Naive thymus-derived CD4-positive, alpha-beta T cell (primary cell): Measurements from ENCODE around the gene C13orf46. TPM values are rescaled to one million over a fixed set of nuclear protein-coding genes. Genes with fewer than 3 reads are reported as not detected.

Experiments used
- ATAC-seq: fragments of 150-1000 bp; cut with Tn5 transposase; 2 replicates; pipeline ENCODE4 v1.10.0; 2021; ENCODE audit warnings: mild to moderate bottlenecking, moderate library complexity
- CTCF ChIA-PET: fragments of 350-600 bp; sonication (Branson Sonifier 250); formaldehyde crosslinking; loops from one replicate; lab custom pipeline; 2021; ENCODE audit warnings: antibody characterized with exemption; lab: Charles Lee
- POLR2A ChIA-PET: fragments of 350-600 bp; sonication (Branson Sonifier 250); formaldehyde crosslinking; loops from one replicate; lab custom pipeline; 2021; ENCODE audit warnings: antibody characterized with exemption, inconsistent platforms; lab: Charles Lee
- DNase-seq, 9 donors: peaks; one replicate each; pipeline versions ENCODE4 v3.0.0 to v3.0.0-alpha.2; 2020 to 2022; ENCODE audit warnings: mixed read lengths in 1 of 9
- H3K27ac ChIP-seq: one replicate; pipeline ENCODE4 v1.7.0; 2013; ENCODE audit warnings: mild to moderate bottlenecking, low read depth, low read length, moderate library complexity
- H3K27me3 ChIP-seq, 2 donors: one replicate each; pipeline ENCODE4 v1.7.0; 2013; ENCODE audit warnings: low read length in 2 of 2, mild to moderate bottlenecking in 2 of 2, moderate library complexity in 2 of 2; ENCODE audit not compliant: control insufficient read depth in 2 of 2, insufficient read depth in 2 of 2
- H3K36me3 ChIP-seq, 3 experiments: 1 replicate in 2 of 3; 2 replicates in 1 of 3; pipeline ENCODE4 v1.7.0; 2013; ENCODE audit warnings: low read length in 3 of 3, mild to moderate bottlenecking in 3 of 3, moderate library complexity in 1 of 3; ENCODE audit not compliant: insufficient read depth in 3 of 3, control insufficient read depth in 2 of 3
- H3K4me1 ChIP-seq, 2 donors: one replicate each; pipeline ENCODE4 v1.7.0; 2013; ENCODE audit warnings: low read length in 2 of 2, mild to moderate bottlenecking in 2 of 2, moderate library complexity in 1 of 2; ENCODE audit not compliant: control insufficient read depth in 2 of 2, insufficient read depth in 2 of 2
- H3K4me3 ChIP-seq: 2 replicates; pipeline ENCODE4 v1.7.0; 2013; ENCODE audit warnings: mild to moderate bottlenecking, low read length
- H3K9me3 ChIP-seq, 3 experiments: 1 replicate in 2 of 3; 2 replicates in 1 of 3; pipeline ENCODE4 v1.7.0; 2013; ENCODE audit warnings: low read length in 3 of 3; ENCODE audit not compliant: control insufficient read depth in 2 of 3
- H3K27ac Mint-ChIP-seq, 9 donors: one replicate each; pipeline ENCODE4 v1.8.0; 2020 to 2022; ENCODE audit warnings: mixed read lengths in 9 of 9, mild to moderate bottlenecking in 8 of 9, moderate library complexity in 5 of 9, inconsistent platforms in 2 of 9
- H3K27me3 Mint-ChIP-seq, 5 donors: one replicate each; pipeline ENCODE4 v1.8.0; 2021 to 2022; ENCODE audit warnings: mixed read lengths in 5 of 5, mild to moderate bottlenecking in 1 of 5
- H3K36me3 Mint-ChIP-seq, 5 donors: one replicate each; pipeline ENCODE4 v1.8.0; 2020 to 2022; ENCODE audit warnings: mixed read lengths in 5 of 5, mild to moderate bottlenecking in 3 of 5, inconsistent platforms in 1 of 5
- H3K4me1 Mint-ChIP-seq, 7 donors: one replicate each; pipeline ENCODE4 v1.8.0; 2020 to 2022; ENCODE audit warnings: mixed read lengths in 7 of 7, mild to moderate bottlenecking in 3 of 7, inconsistent platforms in 1 of 7
- H3K4me3 Mint-ChIP-seq, 10 donors: one replicate each; pipeline ENCODE4 v1.8.0; 2020 to 2022; ENCODE audit warnings: mild to moderate bottlenecking in 10 of 10, mixed read lengths in 10 of 10, moderate library complexity in 6 of 10, inconsistent platforms in 2 of 10
- H3K9me3 Mint-ChIP-seq, 11 donors: one replicate each; pipeline ENCODE4 v1.8.0; 2020 to 2022; ENCODE audit warnings: mixed read lengths in 11 of 11, mild to moderate bottlenecking in 4 of 11, inconsistent platforms in 1 of 11, moderate library complexity in 1 of 11
- intact Hi-C, 2 donors: fragments of 100-400 bp; cut with micrococcal nuclease; formaldehyde crosslinking; loops; one replicate each; pipeline ENCODE4 v1.15.1; 2023
- polyA plus RNA-seq, 2 donors: library from polyadenylated mRNA; unstranded; fragments of 300-500 nt; fragmentation: Illumina TruSeq; gene quantifications; one replicate each; pipeline ENCODE4 v1.2.3, GENCODE V29; 2021
- total RNA-seq, 6 experiments: library from RNA in 5 of 6; stranded (reverse) in 5 of 6; gene quantifications; 1 replicate in 5 of 6; 2 replicates in 1 of 6; pipeline ENCODE4 v1.2.3 and lab custom pipeline; 2021 to 2026

C13orf46 gene
- total and polyA plus RNA-seq, 7 experiments from 2014 or later: 1.3 to 27.0 (median 16.9) TPM

DNA sequence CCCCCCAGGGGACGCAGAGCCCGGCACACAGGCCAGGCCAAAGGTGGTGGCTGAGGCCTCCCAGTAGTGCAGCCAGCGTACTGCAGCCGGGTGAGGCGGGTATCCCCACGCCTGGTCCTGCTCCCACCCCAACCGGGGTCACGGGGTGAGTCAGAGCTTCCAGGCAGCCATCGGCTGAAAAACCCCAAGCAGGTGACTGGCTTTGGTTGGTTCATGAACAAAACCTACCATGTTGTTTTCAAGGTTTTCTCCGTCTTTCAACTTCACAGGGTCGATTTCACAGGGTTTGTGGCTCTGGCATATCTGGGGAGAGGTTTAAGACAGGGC is 42.1 kb upstream of the C13orf46 start:
- H3K4me1 ChIP-seq: no peaks in the 10 kb centered on the region
- CTCF ChIA-PET: interaction anchor here (0.6 kb wide), 2 partner anchors 103 to 196 kb away, joined by 3 to 4 read pairs; no protein-coding TSS in a partner anchor
- Mint-ChIP-seq H3K27ac (peak overlapping the region in 4 of 9 donors; percentile 12 to 87 (median 51)), H3K9me3 (peaks cover 0 to 6% (median 0%) of the 10 kb centered on the region in 11 donors), H3K4me3 (peak overlapping the region in 1 of 10 donors; percentile 17), H3K36me3 (peaks cover 6 to 28% (median 7%) of the 10 kb centered on the region in 5 donors), H3K4me1 (peaks cover 3 to 4% (median 3%) of the 10 kb centered on the region in 7 donors), H3K27me3 (no peaks in the 10 kb centered on the region)
- H3K27me3 ChIP-seq: no peaks in the 10 kb centered on the region
- POLR2A ChIA-PET: interaction anchor here (0.9 kb wide), 1 partner anchor 50 kb away, joined by 3 read pairs; no protein-coding TSS in a partner anchor
- H3K36me3 ChIP-seq: peaks cover 24 to 97% (median 72%) of the 10 kb centered on the region in 3 experiments
- DNase-seq (no peak), ATAC-seq (peak; percentile 7)
- no peak overlapping the region for H3K4me3 ChIP-seq
- intact Hi-C loops: no loop called here
- no peaks in the 10 kb centered on the region for H3K9me3 ChIP-seq
- no peak overlapping the region for H3K27ac ChIP-seq

DNA sequence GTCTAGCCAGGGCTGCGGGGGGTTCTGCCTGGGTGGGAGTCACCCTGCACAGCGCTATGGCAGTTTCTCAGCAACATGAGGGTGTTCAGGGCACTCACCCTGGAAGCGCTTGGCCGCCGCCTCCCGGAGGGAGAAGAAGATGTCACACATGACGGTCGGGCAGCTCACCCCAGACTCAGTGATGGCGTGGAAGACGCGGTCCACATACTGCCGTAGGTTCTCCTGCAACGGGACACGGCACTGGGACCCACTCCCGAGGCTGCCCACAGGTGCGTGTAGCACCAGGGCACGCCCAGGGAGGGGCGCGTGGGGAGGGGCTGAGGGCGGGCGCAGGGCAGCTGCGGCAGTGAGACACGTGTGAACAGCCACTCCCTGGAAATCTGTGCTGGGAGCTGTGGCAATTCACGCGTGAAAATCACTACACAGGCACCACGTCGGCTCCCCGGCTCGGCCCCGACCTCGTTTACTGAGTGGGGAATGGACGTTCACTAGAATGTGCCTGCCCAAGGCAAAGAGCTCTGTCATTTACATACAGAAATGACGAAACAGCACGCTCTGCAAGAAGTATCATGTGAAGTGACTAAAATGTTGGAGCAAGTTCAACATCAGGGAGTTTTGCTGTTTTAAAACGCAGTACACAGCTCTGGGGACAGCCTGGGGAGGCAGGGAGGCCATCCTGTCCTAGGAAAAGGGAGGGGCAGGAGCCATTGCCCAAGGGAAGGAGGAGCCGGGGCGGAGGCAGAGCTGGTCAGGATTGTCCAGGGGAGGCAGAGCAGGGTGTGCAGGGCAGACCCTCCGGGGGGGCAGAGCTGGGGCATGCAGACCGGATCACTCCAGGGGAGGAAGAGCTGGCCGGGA is 41.5 kb upstream of the C13orf46 start:
- H3K36me3 ChIP-seq: peaks cover 23 to 96% (median 67%) of the 10 kb centered on the region in 3 experiments
- Mint-ChIP-seq H3K4me3 (peak overlapping the region in 1 of 10 donors; percentile 32), H3K9me3 (peaks cover 0 to 6% (median 0%) of the 10 kb centered on the region in 11 donors), H3K4me1 (peaks cover 4 to 7% (median 6%) of the 10 kb centered on the region in 7 donors), H3K36me3 (peaks cover 8 to 25% (median 10%) of the 10 kb centered on the region in 5 donors), H3K27me3 (no peaks in the 10 kb centered on the region), H3K27ac (peak overlapping the region in 2 of 9 donors; percentile 28 to 32)
- no peaks in the 10 kb centered on the region for H3K9me3 ChIP-seq
- CTCF ChIA-PET: interaction anchor here (0.6 kb wide), 2 partner anchors 103 to 196 kb away, joined by 3 to 4 read pairs; no protein-coding TSS in a partner anchor
- ATAC-seq: no peak
- POLR2A ChIA-PET: interaction anchor here (0.6 to 0.9 kb wide), 2 partner anchors 21 to 50 kb away, joined by 3 read pairs; no protein-coding TSS in a partner anchor
- H3K27me3 ChIP-seq: no peaks in the 10 kb centered on the region
- no peak for DNase-seq
- intact Hi-C loops: no loop called here
- H3K27ac ChIP-seq: no peak overlapping the region
- no peak overlapping the region for H3K4me3 ChIP-seq
- no peaks in the 10 kb centered on the region for H3K4me1 ChIP-seq

DNA sequence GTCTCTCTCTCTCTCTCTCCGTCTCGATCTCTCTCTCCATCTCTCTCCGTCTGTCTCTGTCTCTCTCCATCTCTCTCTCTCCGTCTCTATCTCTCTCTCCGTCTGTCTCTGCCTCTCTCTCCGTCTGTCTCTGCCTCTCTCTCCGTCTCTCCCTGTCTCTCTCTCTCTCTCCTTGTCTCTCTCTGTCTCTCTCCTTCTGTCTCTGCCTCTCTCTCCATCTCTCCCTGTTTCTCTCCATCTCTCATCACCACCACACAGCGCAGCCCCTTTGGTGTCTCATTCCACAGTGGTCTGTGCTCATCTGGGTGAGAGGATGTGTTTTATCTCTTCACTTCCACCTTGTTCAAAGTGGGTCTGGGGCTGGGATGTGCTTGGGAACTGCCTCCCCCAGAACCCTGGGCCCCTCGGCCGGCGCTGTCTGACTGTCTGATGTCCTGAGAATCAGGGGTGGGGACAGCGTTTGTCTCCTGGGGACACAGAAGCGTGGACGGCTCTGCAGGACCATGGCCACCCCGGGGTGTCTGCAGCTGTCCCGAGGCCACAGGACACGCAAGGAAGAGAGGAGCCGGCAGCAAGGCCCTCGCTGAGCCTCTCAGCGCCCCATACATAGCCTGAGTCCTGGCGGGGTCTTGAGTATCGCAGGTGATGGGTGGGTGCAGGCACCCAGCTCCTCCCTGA is 40.2 kb upstream of the C13orf46 start:
- intact Hi-C loops: no loop called here
- H3K4me1 Mint-ChIP-seq: peaks cover 4 to 7% (median 6%) of the 10 kb centered on the region in 7 donors

DNA sequence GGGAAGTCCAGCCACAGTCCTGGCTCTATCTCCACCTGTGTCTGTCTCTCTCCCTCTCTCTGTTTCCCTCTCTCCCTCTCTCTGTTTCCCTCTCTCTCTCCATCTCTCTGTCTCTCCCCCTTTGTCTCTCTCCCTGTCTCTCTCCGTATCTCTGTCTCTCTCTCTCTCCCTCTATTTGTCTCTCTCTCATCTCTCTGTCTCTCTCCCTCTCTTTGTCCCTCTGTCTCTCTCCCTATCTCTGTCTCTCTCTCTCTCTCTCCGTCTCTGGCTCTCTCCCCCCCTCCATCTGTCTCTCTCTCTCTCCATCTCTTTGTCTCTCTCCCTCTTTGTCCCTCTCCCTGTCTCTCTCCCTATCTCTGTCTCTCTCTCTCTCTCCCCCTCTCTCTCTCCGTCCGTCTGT is 39.5 kb upstream of the C13orf46 start:
- no peak for ATAC-seq
- Mint-ChIP-seq H3K27me3 (no peaks in the 10 kb centered on the region), H3K36me3 (peaks cover 8 to 26% (median 13%) of the 10 kb centered on the region in 5 donors), H3K9me3 (peaks cover 0 to 9% (median 0%) of the 10 kb centered on the region in 11 donors), H3K27ac (no peak overlapping the region), H3K4me1 (peaks cover 4 to 7% (median 6%) of the 10 kb centered on the region in 7 donors), H3K4me3 (no peak overlapping the region)
- intact Hi-C loops: no loop called here
- Histone ChIP-seq H3K9me3 (no peaks in the 10 kb centered on the region), H3K27ac (peak overlapping the region; percentile 11), H3K27me3 (no peaks in the 10 kb centered on the region), H3K4me1 (no peaks in the 10 kb centered on the region), H3K4me3 (no peak overlapping the region), H3K36me3 (peaks cover 32 to 96% (median 70%) of the 10 kb centered on the region in 3 experiments)
- ChIA-PET POLR2A (no interaction called here), CTCF (no interaction called here)
- no peak for DNase-seq

More for the DNA sequence above, 40.2 kb upstream of the C13orf46 start:
- no peak overlapping the region for H3K4me3 Mint-ChIP-seq
- no peaks in the 10 kb centered on the region for H3K4me1 ChIP-seq
- H3K27me3 Mint-ChIP-seq: no peaks in the 10 kb centered on the region
- CTCF ChIA-PET: no interaction called here
- POLR2A ChIA-PET: interaction anchor here (0.6 kb wide), 1 partner anchor 20 kb away, joined by 3 read pairs; no protein-coding TSS in a partner anchor
- ATAC-seq (no peak), DNase-seq (no peak)
- H3K27ac ChIP-seq: peak overlapping the region; percentile 44
- H3K36me3 Mint-ChIP-seq: peaks cover 8 to 24% (median 11%) of the 10 kb centered on the region in 5 donors
- peaks cover 0 to 9% (median 0%) of the 10 kb centered on the region in 11 donors for H3K9me3 Mint-ChIP-seq
- H3K4me3 ChIP-seq: no peak overlapping the region
- peaks cover 34 to 99% (median 74%) of the 10 kb centered on the region in 3 experiments for H3K36me3 ChIP-seq
- peak overlapping the region in 1 of 9 donors; percentile 28 for H3K27ac Mint-ChIP-seq
- no peaks in the 10 kb centered on the region for H3K9me3 ChIP-seq
- no peaks in the 10 kb centered on the region for H3K27me3 ChIP-seq

DNA sequence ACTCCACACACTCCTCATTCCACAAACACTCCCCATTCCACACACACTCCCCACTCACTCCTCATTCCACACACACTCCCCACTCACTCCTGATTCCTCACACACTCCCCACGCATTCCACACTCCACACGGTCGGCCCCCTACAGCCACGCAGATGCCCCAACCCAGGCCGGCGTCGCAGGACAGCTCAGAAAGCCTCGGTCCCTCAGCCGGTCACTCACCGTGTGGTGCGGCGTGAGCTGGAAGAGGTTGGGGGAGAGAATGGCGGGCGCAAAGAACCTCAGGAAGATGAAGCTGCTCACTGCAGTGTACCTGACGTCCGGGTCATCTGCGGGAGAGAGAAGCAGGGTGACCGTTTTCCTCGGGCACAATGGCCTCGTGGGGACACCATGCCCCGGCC is 39.0 kb upstream of the C13orf46 start:
- Histone ChIP-seq H3K4me1 (no peaks in the 10 kb centered on the region), H3K27ac (no peak overlapping the region), H3K27me3 (no peaks in the 10 kb centered on the region), H3K9me3 (no peaks in the 10 kb centered on the region), H3K4me3 (no peak overlapping the region), H3K36me3 (peaks cover 32 to 92% (median 68%) of the 10 kb centered on the region in 3 experiments)
- POLR2A ChIA-PET: no interaction called here
- Mint-ChIP-seq H3K4me3 (no peak overlapping the region), H3K27ac (no peak overlapping the region), H3K36me3 (peaks cover 8 to 26% (median 13%) of the 10 kb centered on the region in 5 donors), H3K9me3 (peaks cover 0 to 9% (median 0%) of the 10 kb centered on the region in 11 donors), H3K27me3 (no peaks in the 10 kb centered on the region), H3K4me1 (peaks cover 4 to 7% (median 6%) of the 10 kb centered on the region in 7 donors)
- CTCF ChIA-PET: no interaction called here
- intact Hi-C loops: no loop called here
- ATAC-seq: no peak
- DNase-seq: no peak

DNA sequence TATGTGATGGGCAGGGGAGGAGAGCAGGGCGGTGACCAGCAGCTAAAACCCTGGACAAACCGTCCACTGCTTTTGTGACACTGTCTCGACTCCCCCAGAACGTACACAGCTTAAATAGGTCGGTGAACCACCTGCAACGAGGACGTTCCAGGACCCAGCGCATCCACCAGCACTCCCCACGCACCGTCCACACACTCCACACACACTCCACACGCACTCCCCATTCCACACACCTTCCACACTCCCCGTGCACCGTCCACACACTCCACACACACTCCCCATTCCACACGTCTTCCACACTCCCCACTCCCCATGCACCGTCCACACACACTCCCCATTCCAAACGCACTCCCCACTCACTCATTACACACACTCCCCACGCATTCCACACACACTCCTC is 38.3 kb upstream of the C13orf46 start:
- peaks cover 32 to 91% (median 64%) of the 10 kb centered on the region in 3 experiments for H3K36me3 ChIP-seq
- no peak overlapping the region for H3K27ac ChIP-seq
- DNase-seq (no peak), ATAC-seq (peak; percentile 30)
- Mint-ChIP-seq H3K36me3 (peaks cover 8 to 26% (median 13%) of the 10 kb centered on the region in 5 donors), H3K9me3 (peaks cover 0 to 11% (median 0%) of the 10 kb centered on the region in 11 donors), H3K4me3 (no peak overlapping the region), H3K27ac (no peak overlapping the region), H3K4me1 (peaks cover 4 to 8% (median 6%) of the 10 kb centered on the region in 7 donors), H3K27me3 (no peaks in the 10 kb centered on the region)
- intact Hi-C loops: no loop called here
- H3K4me1 ChIP-seq: no peaks in the 10 kb centered on the region
- no peak overlapping the region for H3K4me3 ChIP-seq
- no peaks in the 10 kb centered on the region for H3K27me3 ChIP-seq
- ChIA-PET CTCF (interaction anchor here (1.5 kb wide), 1 partner anchor 99 kb away, joined by 4 read pairs; no protein-coding TSS in a partner anchor), POLR2A (no interaction called here)
- no peaks in the 10 kb centered on the region for H3K9me3 ChIP-seq
